ENCODE results near the gene MEIOB.

The MEIOB gene

GRCh38 chr16:1906846-1907165 is 34.8 kb upstream of the MEIOB start:
- in situ Hi-C loops (cut with HindIII; ENCODE audit: low sequenced_read_pairs): no loop called here
- TF ChIP-seq CTCF (IDR thresholded peaks at IDR 0.05; ENCODE audit: low read depth, low read length, missing control alignments): no peak
- no peak for DNase-seq (ENCODE audit: low read depth)
- H3K4me3 ChIP-seq (ENCODE audit: low read depth, low read length): no peak overlapping the region

GRCh38 chr16:1906055-1906845 is 34.3 kb upstream of the MEIOB start:
- DNase-seq (ENCODE audit: low read depth): no peak

GRCh38 chr16:1903845-1904840 is 32.2 kb upstream of the MEIOB start:
- H3K4me3 ChIP-seq (ENCODE audit: low read depth, low read length): no peak overlapping the region
- TF ChIP-seq CTCF (IDR thresholded peaks at IDR 0.05; ENCODE audit: low read depth, low read length, missing control alignments): no peak
- DNase-seq (ENCODE audit: low read depth): no peak
- in situ Hi-C loops (cut with HindIII; ENCODE audit: low sequenced_read_pairs): no loop called here

More at GRCh38 chr16:1906055-1906845, 34.3 kb upstream of the MEIOB start:
- H3K4me3 ChIP-seq (ENCODE audit: low read depth, low read length): no peak overlapping the region
- in situ Hi-C loops (cut with HindIII; ENCODE audit: low sequenced_read_pairs): no loop called here
- TF ChIP-seq CTCF (IDR thresholded peaks at IDR 0.05; ENCODE audit: low read depth, low read length, missing control alignments): no peak

GRCh38 chr16:1903220-1903574 is 31.2 kb upstream of the MEIOB start:
- DNase-seq (ENCODE audit: low read depth): no peak
- TF ChIP-seq CTCF (IDR thresholded peaks at IDR 0.05; ENCODE audit: low read depth, low read length, missing control alignments): no peak
- H3K4me3 ChIP-seq (ENCODE audit: low read depth, low read length): no peak overlapping the region
- in situ Hi-C loops (cut with HindIII; ENCODE audit: low sequenced_read_pairs): no loop called here

- TF ChIP-seq CTCF (IDR thresholded peaks at IDR 0.05; ENCODE audit: low read depth, low read length, missing control alignments): no peak
- H3K4me3 ChIP-seq (ENCODE audit: low read depth, low read length): no peak overlapping the region
- in situ Hi-C loops (cut with HindIII; ENCODE audit: low sequenced_read_pairs): no loop called here
- DNase-seq (ENCODE audit: low read depth): no peak
Measured at GRCh38 chr16:1902547-1903219, 30.7 kb upstream of the MEIOB start.

GRCh38 chr16:1900452-1900774 is 28.4 kb upstream of the MEIOB start:
- no peak for TF ChIP-seq CTCF (IDR thresholded peaks at IDR 0.05; ENCODE audit: low read depth, low read length, missing control alignments)
- DNase-seq (ENCODE audit: low read depth): no peak
- in situ Hi-C loops (cut with HindIII; ENCODE audit: low sequenced_read_pairs): no loop called here
- H3K4me3 ChIP-seq (ENCODE audit: low read depth, low read length): no peak overlapping the region
